SK-N-SH (cell line): Measurements from ENCODE around the gene IRAG1.

Experiments
- CTCF ChIP-seq: fragments of 200-600 bp; sonication (generic); IDR thresholded peaks from 2 replicates; pipeline ENCODE4 v1.6.1; 2017; ENCODE audit warnings: antibody characterized with exemption, mild to moderate bottlenecking, moderate library complexity
- EP300 ChIP-seq, 2 experiments: IDR thresholded peaks; 2 replicates each; pipeline versions ENCODE4 v1.4.0 to v1.6.1; 2012; ENCODE audit warnings: borderline replicate concordance in 1 of 2, low read depth in 1 of 2, low read length in 1 of 2
- FOXM1 ChIP-seq: IDR thresholded peaks from 2 replicates; pipeline ENCODE4 v1.4.0; 2012; ENCODE audit warnings: low read depth, mild to moderate bottlenecking
- POLR2AphosphoS5 ChIP-seq: IDR thresholded peaks from 2 replicates; pipeline ENCODE4 v1.6.1; 2012; ENCODE audit warnings: low read depth, low read length
- RXRA ChIP-seq: IDR thresholded peaks from 2 replicates; pipeline ENCODE4 v1.4.0; 2012; ENCODE audit warnings: low read depth, mild to moderate bottlenecking, borderline replicate concordance
- SMC3 ChIP-seq: IDR thresholded peaks from 2 replicates; pipeline ENCODE4 v1.6.1; 2012; ENCODE audit warnings: low read depth, low read length, improper control_type of control experiment
- USF2 ChIP-seq: fragments of 150-350 bp; IDR thresholded peaks from 2 replicates; pipeline ENCODE4 v1.6.1; 2017; ENCODE audit warnings: antibody characterized with exemption, low read length, low read depth, borderline replicate concordance
- ZBTB33 ChIP-seq: IDR thresholded peaks from 2 replicates; pipeline ENCODE4 v1.4.0; 2012; ENCODE audit warnings: low read depth, borderline replicate concordance

GRCh38 chr11:10697323-10697620 is 3.7 kb upstream of the IRAG1 start:
- no peak for TF ChIP-seq CTCF
- no peak for TF ChIP-seq ZBTB33
- no peak for TF ChIP-seq POLR2AphosphoS5
- TF ChIP-seq EP300 (IDR thresholded peaks at IDR 0.05; ENCODE audit: borderline replicate concordance in 1 of 2, low read depth in 1 of 2, low read length in 1 of 2), result no peak
- TF ChIP-seq USF2, result no peak
- TF ChIP-seq RXRA, result no peak
- no peak for TF ChIP-seq FOXM1
- TF ChIP-seq SMC3, result no peak
